Prostate gland (tissue), 2 donors: ENCODE data around the gene PANK2.
"Not testable (repeated sequence)": the region's sequence is repeated elsewhere in the genome, so short reads cannot be mapped to it uniquely, and the experiment has no call there.

ENCODE experiments used
- POLR2A ChIP-seq: fragments of 450-650 bp; IDR thresholded peaks from one replicate; pipeline ENCODE4 v1.6.1; 2016; ENCODE audit warnings: antibody characterized with exemption, mild to moderate bottlenecking
- POLR2AphosphoS5 ChIP-seq: sonication (generic); formaldehyde crosslinking; IDR thresholded peaks from one replicate; pipeline ENCODE4 v1.6.1; 2017; ENCODE audit warnings: antibody characterized with exemption
- TF ChIP-seq, protein P1 (sequence below), 4 experiments: fragments of 200-600 bp in 2 of 4; fragments of 450-650 bp in 2 of 4; sonication (generic) in 2 of 4; IDR thresholded peaks; 1 replicate in 3 of 4; 2 replicates in 1 of 4; pipeline ENCODE4 v1.5.1; 2016 to 2019; ENCODE audit warnings: antibody characterized with exemption in 4 of 4, mild to moderate bottlenecking in 2 of 4, moderate library complexity in 2 of 4

DNA sequence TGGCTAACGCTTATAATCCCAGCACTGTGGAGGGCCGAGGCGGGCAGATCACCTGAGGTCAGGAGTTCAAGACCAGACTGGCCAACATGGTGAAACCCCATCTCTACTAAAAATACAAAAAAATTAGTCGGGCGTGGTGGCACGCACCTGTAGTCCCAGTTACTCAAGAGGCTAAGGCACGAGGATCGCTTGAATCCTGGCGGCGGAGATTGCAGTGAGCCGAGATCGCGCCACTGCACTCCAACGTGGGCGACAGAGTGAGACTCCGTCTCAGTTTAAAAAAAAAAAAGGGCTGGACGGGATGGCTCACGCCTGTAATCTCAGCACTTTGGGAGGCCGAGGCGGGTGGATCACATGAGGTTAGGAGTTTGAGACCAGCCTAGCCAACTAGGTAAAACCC lies 83.4 kb downstream of the PANK2 start:
- TF ChIP-seq POLR2AphosphoS5, POLR2A: not testable (repeated sequence)
- TF ChIP-seq, protein P1, sequence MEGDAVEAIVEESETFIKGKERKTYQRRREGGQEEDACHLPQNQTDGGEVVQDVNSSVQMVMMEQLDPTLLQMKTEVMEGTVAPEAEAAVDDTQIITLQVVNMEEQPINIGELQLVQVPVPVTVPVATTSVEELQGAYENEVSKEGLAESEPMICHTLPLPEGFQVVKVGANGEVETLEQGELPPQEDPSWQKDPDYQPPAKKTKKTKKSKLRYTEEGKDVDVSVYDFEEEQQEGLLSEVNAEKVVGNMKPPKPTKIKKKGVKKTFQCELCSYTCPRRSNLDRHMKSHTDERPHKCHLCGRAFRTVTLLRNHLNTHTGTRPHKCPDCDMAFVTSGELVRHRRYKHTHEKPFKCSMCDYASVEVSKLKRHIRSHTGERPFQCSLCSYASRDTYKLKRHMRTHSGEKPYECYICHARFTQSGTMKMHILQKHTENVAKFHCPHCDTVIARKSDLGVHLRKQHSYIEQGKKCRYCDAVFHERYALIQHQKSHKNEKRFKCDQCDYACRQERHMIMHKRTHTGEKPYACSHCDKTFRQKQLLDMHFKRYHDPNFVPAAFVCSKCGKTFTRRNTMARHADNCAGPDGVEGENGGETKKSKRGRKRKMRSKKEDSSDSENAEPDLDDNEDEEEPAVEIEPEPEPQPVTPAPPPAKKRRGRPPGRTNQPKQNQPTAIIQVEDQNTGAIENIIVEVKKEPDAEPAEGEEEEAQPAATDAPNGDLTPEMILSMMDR (IDR thresholded peaks at IDR 0.05) = not testable (repeated sequence)
